PC-3 (cell line): ENCODE measurements around the gene CD2AP. TPM values are rescaled to one million over a fixed set of nuclear protein-coding genes. Genes with fewer than 3 reads are reported as not detected.

Source experiments
- ATAC-seq: fragments of 200-7000 bp; cut with Tn5 transposase; 2 replicates; pipeline ENCODE4 v1.9.1; 2020; ENCODE audit warnings: mild to moderate bottlenecking, moderate library complexity
- BruUV-seq: library from RNA; stranded (reverse); fragments of 400-500 nt; replicated peaks from 2 replicates; lab custom pipeline; 2021; lab: Mats Ljungman, UMichigan
- CTCF ChIA-PET: fragments of 300-600 bp; sonication (Branson Sonifier 250); formaldehyde crosslinking; loops from one replicate; lab custom pipeline; 2022; ENCODE audit warnings: antibody characterized with exemption; lab: Charles Lee
- POLR2A ChIA-PET: fragments of 300-600 bp; sonication (Branson Sonifier 250); formaldehyde crosslinking; loops from one replicate; lab custom pipeline; 2022; ENCODE audit warnings: antibody characterized with exemption; ENCODE audit not compliant: unreplicated experiment; lab: Charles Lee
- DNase-seq: peaks from one replicate; pipeline ENCODE4 v3.0.0-alpha.2; 2015
- H2AFZ ChIP-seq: fragments of 300-600 bp; sonication (generic); 2 replicates; pipeline ENCODE4 v1.6.0; 2016; ENCODE audit warnings: antibody characterized with exemption, low read length
- H3F3A ChIP-seq: fragments of 300-600 bp; sonication (generic); one replicate; pipeline ENCODE4 v1.6.0; 2017; ENCODE audit warnings: antibody characterized with exemption, low read length, control low read depth, mild to moderate bottlenecking; ENCODE audit not compliant: unreplicated experiment
- H3K27ac ChIP-seq: fragments of 300-600 bp; sonication (generic); 2 replicates; pipeline ENCODE4 v1.5.1; 2016; ENCODE audit warnings: mild to moderate bottlenecking, low read length
- H3K27me3 ChIP-seq: fragments of 300-600 bp; sonication (generic); 2 replicates; pipeline ENCODE4 v1.6.1; 2016; ENCODE audit warnings: low read length, mixed read lengths
- H3K36me3 ChIP-seq: fragments of 300-600 bp; sonication (generic); 2 replicates; pipeline ENCODE4 v1.6.1; 2016; ENCODE audit warnings: low read depth, mixed run types, low read length, mixed read lengths
- H3K4me1 ChIP-seq: fragments of 300-600 bp; sonication (generic); 2 replicates; pipeline ENCODE4 v1.5.1; 2016; ENCODE audit warnings: low read length; ENCODE audit not compliant: insufficient read depth
- H3K4me2 ChIP-seq: fragments of 300-600 bp; sonication (generic); 2 replicates; pipeline ENCODE4 v1.6.0; 2016; ENCODE audit warnings: low read length
- H3K4me3 ChIP-seq: fragments of 300-600 bp; sonication (generic); 2 replicates; pipeline ENCODE4 v1.5.1; 2016; ENCODE audit warnings: mild to moderate bottlenecking, low read length, mixed read lengths
- H3K79me2 ChIP-seq: fragments of 300-600 bp; sonication (generic); 2 replicates; pipeline ENCODE4 v1.6.1; 2017; ENCODE audit warnings: low read length, mixed read lengths
- H3K9ac ChIP-seq: fragments of 300-600 bp; sonication (generic); 2 replicates; pipeline ENCODE4 v1.6.0; 2016; ENCODE audit warnings: mild to moderate bottlenecking, low read length
- H3K9me2 ChIP-seq: fragments of 300-600 bp; sonication (generic); replicated peaks from 2 replicates; pipeline ENCODE4 v1.6.1; 2016; ENCODE audit warnings: mixed run types, low read length, mixed read lengths
- H3K9me3 ChIP-seq: fragments of 300-600 bp; sonication (generic); 2 replicates; pipeline ENCODE4 v1.6.1; 2016; ENCODE audit warnings: low read length, mixed read lengths
- H4K20me1 ChIP-seq: fragments of 300-600 bp; sonication (generic); 2 replicates; pipeline ENCODE4 v1.6.1; 2016; ENCODE audit warnings: low read length, mixed read lengths
- CTCF ChIP-seq: fragments of 300-600 bp; sonication (generic); conservative IDR thresholded peaks from 2 replicates; pipeline ENCODE4 v1.5.1; 2017; ENCODE audit warnings: antibody characterized with exemption, low read depth, mild to moderate bottlenecking, low read length
- EZH2 ChIP-seq: fragments of 300-600 bp; sonication (generic); IDR thresholded peaks from one replicate; pipeline ENCODE4 v1.6.1; 2017; ENCODE audit warnings: antibody characterized with exemption, mild to moderate bottlenecking, low read length; ENCODE audit not compliant: unreplicated experiment
- EZH2phosphoT487 ChIP-seq: fragments of 300-600 bp; sonication (generic); IDR thresholded peaks from 2 replicates; pipeline ENCODE4 v1.6.1; 2018; ENCODE audit warnings: mild to moderate bottlenecking, antibody characterized with exemption, low read length, borderline replicate concordance
- intact Hi-C: fragments of 100-400 bp; cut with micrococcal nuclease; formaldehyde crosslinking; loops from 2 replicates; pipeline ENCODE4 v1.9.0; 2023
- total RNA-seq: library from RNA; depleted of rRNA; stranded (reverse); fragments of >200 nt; gene quantifications from 2 replicates; pipeline ENCODE4 v1.2.3, GENCODE V29; 2014; rRNA removed

Gene CD2AP
- total RNA-seq, 1 experiment from 2014 or later, result 16.2 TPM

- Histone ChIP-seq H3K36me3 (no peaks in the 10 kb centered on the region), H3K4me2 (no peak overlapping the region), H3K4me1 (peaks cover 11% of the 10 kb centered on the region; the same call in 1 of the 2 replicates), H3K9me3 (no peaks in the 10 kb centered on the region), H3K4me3 (no peak overlapping the region), H3K9me2 (no peaks in the 10 kb centered on the region), H2AFZ (no peak overlapping the region), H3K9ac (no peak overlapping the region), H3K79me2 (no peaks in the 10 kb centered on the region), H3F3A (no peaks in the 10 kb centered on the region), H3K27ac (no peak overlapping the region), H3K27me3 (no peaks in the 10 kb centered on the region), H4K20me1 (no peaks in the 10 kb centered on the region)
- ChIA-PET POLR2A (no interaction called here), CTCF (no interaction called here)
- TF ChIP-seq EZH2 (no peak), CTCF (no peak), EZH2phosphoT487 (no peak)
- DNase-seq, result no peak
- no peak for ATAC-seq
- no TSS peak for BruUV-seq
- intact Hi-C loops, result no loop called here
Measured at GRCh38 chr6:47672816-47673215, 195.2 kb downstream of the CD2AP start.

GRCh38 chr6:47674673-47675072 is 197.1 kb downstream of the CD2AP start:
- Histone ChIP-seq H2AFZ (no peak overlapping the region), H4K20me1 (no peaks in the 10 kb centered on the region), H3K9me3 (no peaks in the 10 kb centered on the region), H3F3A (no peaks in the 10 kb centered on the region), H3K4me2 (no peak overlapping the region), H3K27ac (no peak overlapping the region), H3K36me3 (no peaks in the 10 kb centered on the region), H3K27me3 (no peaks in the 10 kb centered on the region), H3K79me2 (no peaks in the 10 kb centered on the region), H3K4me3 (no peak overlapping the region), H3K4me1 (peaks cover 11% of the 10 kb centered on the region; the same call in 1 of the 2 replicates), H3K9ac (no peak overlapping the region), H3K9me2 (no peaks in the 10 kb centered on the region)
- CTCF ChIA-PET, result no interaction called here
- DNase-seq, result no peak
- TF ChIP-seq CTCF (no peak), EZH2phosphoT487 (no peak), EZH2 (no peak)
- no peak for ATAC-seq
- POLR2A ChIA-PET, result no interaction called here
- intact Hi-C loops, result no loop called here
- no TSS peak for BruUV-seq

Other genes starting within 250 kb of the CD2AP start
- gene TNFRSF21, start 167.9 kb upstream of the CD2AP start, total RNA-seq, result 106 and 120 TPM in 2 replicates
- 3.4 and 4.2 TPM in 2 replicates for gene ADGRF4, start 220.8 kb downstream of the CD2AP start, total RNA-seq